ENCODE data around the gene OR6B1.
"Not testable (repeated sequence)": the region's sequence is repeated elsewhere in the genome, so short reads cannot be mapped to it uniquely, and the experiment has no call there.

The OR6B1 gene

DNA sequence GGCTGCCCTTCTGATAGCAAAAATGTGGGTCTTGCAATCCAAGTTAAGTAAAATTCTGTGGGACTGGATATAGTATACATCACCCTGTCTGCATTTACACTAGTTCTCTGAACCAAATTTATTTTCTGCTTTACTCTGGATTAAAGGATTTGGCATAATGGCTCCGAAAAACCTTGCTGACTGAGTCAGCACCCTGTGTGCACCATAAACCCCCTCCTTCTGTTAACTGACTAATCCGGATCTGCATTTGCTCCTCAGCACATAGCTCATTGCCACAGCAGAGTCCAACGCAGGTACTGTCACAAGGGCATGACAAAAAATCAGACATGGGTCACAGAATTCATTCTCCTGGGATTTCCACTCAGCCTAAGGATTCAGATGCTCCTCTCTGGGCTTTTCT lies 50.0 kb downstream of the OR6B1 start:
- no peak for DNase-seq

DNA sequence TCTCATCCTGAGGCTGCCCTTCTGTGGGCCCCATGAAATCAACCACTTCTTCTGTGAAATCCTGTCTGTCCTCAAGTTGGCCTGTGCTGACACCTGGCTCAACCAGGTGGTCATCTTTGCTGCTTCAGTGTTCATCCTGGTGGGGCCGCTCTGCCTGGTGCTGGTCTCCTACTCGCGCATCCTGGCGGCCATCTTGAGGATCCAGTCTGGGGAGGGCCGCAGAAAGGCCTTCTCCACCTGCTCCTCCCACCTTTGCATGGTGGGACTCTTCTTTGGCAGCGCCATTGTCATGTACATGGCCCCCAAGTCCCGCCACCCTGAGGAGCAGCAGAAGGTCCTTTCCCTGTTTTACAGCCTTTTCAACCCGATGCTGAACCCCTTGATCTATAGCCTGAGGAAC lies 50.8 kb downstream of the OR6B1 start:
- DNase-seq, result not testable (repeated sequence)

DNA sequence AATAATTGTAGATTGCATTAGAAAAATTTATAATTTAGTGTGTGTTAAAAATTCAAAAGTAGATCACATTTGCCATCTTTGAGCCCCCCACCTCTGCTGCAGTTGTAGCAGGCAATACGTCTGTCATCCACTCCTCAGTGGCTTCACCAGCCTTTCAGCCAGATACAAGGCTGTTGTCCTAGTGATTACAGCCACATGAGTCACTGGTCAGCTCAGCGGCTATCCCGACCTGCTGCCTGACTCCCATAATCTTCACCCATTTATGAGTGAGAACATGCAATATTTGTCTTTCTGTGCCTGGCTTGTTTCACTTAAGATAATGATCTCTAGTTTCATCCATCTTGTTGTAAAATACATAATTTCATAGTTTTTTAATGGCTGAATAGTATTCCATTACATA lies 57.8 kb downstream of the OR6B1 start:
- no peak for DNase-seq
